ENCODE measurements around the gene TMEM43. TPM values are rescaled to one million over a fixed set of nuclear protein-coding genes. Genes with fewer than 3 reads are reported as not detected.

Gene TMEM43
- total RNA-seq, 6 experiments from 2014 or later, result 73.3 to 90.8 (median 80.7) TPM

- Mint-ChIP-seq H3K4me1 (ENCODE audit: low read depth) (peaks cover 13% of the 10 kb centered on the region), H3K36me3 (ENCODE audit: low read depth) (peaks cover 32% of the 10 kb centered on the region), H3K9me3 (no peaks in the 10 kb centered on the region), H3K27me3 (ENCODE audit: insufficient read depth) (peaks cover 3% of the 10 kb centered on the region; the same call in 1 of the 2 replicates), H3K27ac (peak overlapping the region; percentile 18; the same call in 1 of the 2 replicates), H3K4me3 (no peak overlapping the region)
- peak; percentile 69 for TF ChIP-seq CTCF (IDR thresholded peaks at IDR 0.05)
- DNase-seq, result no peak
These were observed 27.5 kb downstream of the TMEM43 start for GRCh38 chr3:14152233-14152962.

GRCh38 chr3:14152963-14153355 is 28.1 kb downstream of the TMEM43 start:
- Mint-ChIP-seq H3K36me3 (ENCODE audit: low read depth) (peaks cover 32% of the 10 kb centered on the region), H3K9me3 (no peaks in the 10 kb centered on the region), H3K4me1 (ENCODE audit: low read depth) (peaks cover 12% of the 10 kb centered on the region), H3K27me3 (ENCODE audit: insufficient read depth) (peaks cover 3% of the 10 kb centered on the region; the same call in 1 of the 2 replicates), H3K4me3 (no peak overlapping the region), H3K27ac (no peak overlapping the region; the same call in 1 of the 2 replicates)
- TF ChIP-seq CTCF (IDR thresholded peaks at IDR 0.05), result no peak
- DNase-seq, result no peak

- no peak for DNase-seq
- Mint-ChIP-seq H3K4me1 (ENCODE audit: low read depth) (peaks cover 12% of the 10 kb centered on the region), H3K4me3 (no peak overlapping the region), H3K36me3 (ENCODE audit: low read depth) (peaks cover 38% of the 10 kb centered on the region), H3K9me3 (no peaks in the 10 kb centered on the region), H3K27me3 (ENCODE audit: insufficient read depth) (peaks cover 3% of the 10 kb centered on the region; the same call in 1 of the 2 replicates), H3K27ac (no peak overlapping the region)
- no peak for TF ChIP-seq CTCF (IDR thresholded peaks at IDR 0.05)
These were observed 28.8 kb downstream of the TMEM43 start for GRCh38 chr3:14153663-14154062.

- H3K4me3 Mint-ChIP-seq, result no peak overlapping the region
- peaks cover 12% of the 10 kb centered on the region for H3K4me1 Mint-ChIP-seq (ENCODE audit: low read depth)
- H3K27me3 Mint-ChIP-seq (ENCODE audit: insufficient read depth), result peaks cover 3% of the 10 kb centered on the region; the same call in 1 of the 2 replicates
- no peaks in the 10 kb centered on the region for H3K9me3 Mint-ChIP-seq
- H3K36me3 Mint-ChIP-seq (ENCODE audit: low read depth), result peaks cover 44% of the 10 kb centered on the region
- H3K27ac Mint-ChIP-seq, result no peak overlapping the region
- TF ChIP-seq CTCF (IDR thresholded peaks at IDR 0.05), result no peak
- DNase-seq, result no peak
These were observed 29.4 kb downstream of the TMEM43 start for GRCh38 chr3:14154276-14154675.

GRCh38 chr3:14154895-14155440 is 30.1 kb downstream of the TMEM43 start:
- no peaks in the 10 kb centered on the region for H3K9me3 Mint-ChIP-seq
- H3K4me3 Mint-ChIP-seq, result no peak overlapping the region
- H3K27me3 Mint-ChIP-seq (ENCODE audit: insufficient read depth), result peaks cover 3% of the 10 kb centered on the region; the same call in 1 of the 2 replicates
- peaks cover 45% of the 10 kb centered on the region for H3K36me3 Mint-ChIP-seq (ENCODE audit: low read depth)
- no peak for DNase-seq
- no peak for TF ChIP-seq CTCF (IDR thresholded peaks at IDR 0.05)
- H3K27ac Mint-ChIP-seq, result no peak overlapping the region
- H3K4me1 Mint-ChIP-seq (ENCODE audit: low read depth), result peaks cover 12% of the 10 kb centered on the region
